MM.1S (cell line): ENCODE results near the gene ZNF653.

Source experiments
- DNase-seq: peaks from one replicate; pipeline ENCODE4 v3.0.0-alpha.2; 2015
- H2AFZ ChIP-seq: fragments of 300-600 bp; sonication (generic); 2 replicates; pipeline ENCODE4 v1.6.0; 2016; ENCODE audit warnings: antibody characterized with exemption, low read length
- H3F3A ChIP-seq: fragments of 300-600 bp; sonication (generic); 2 replicates; pipeline ENCODE4 v1.6.1; 2016; ENCODE audit warnings: mild to moderate bottlenecking, antibody characterized with exemption, low read length, moderate library complexity, mixed read lengths; ENCODE audit not compliant: insufficient read depth
- H3K27ac ChIP-seq: fragments of 300-600 bp; sonication (generic); 2 replicates; pipeline ENCODE4 v1.5.1; 2016; ENCODE audit warnings: mild to moderate bottlenecking, low read length
- H3K27me3 ChIP-seq: fragments of 300-600 bp; sonication (generic); replicated peaks from 2 replicates; pipeline ENCODE4 v1.6.0; 2016; ENCODE audit warnings: low read length; ENCODE audit not compliant: insufficient read depth
- H3K36me3 ChIP-seq: fragments of 300-600 bp; sonication (generic); replicated peaks from 2 replicates; pipeline ENCODE4 v1.6.1; 2016; ENCODE audit warnings: mild to moderate bottlenecking, low read length, mixed read lengths; ENCODE audit not compliant: insufficient read depth
- H3K4me1 ChIP-seq: fragments of 300-600 bp; sonication (generic); 2 replicates; pipeline ENCODE4 v1.6.1; 2016; ENCODE audit warnings: low read length, mixed read lengths
- H3K4me2 ChIP-seq: fragments of 300-600 bp; sonication (generic); 2 replicates; pipeline ENCODE4 v1.6.0; 2016; ENCODE audit warnings: low read depth, low read length
- H3K4me3 ChIP-seq: fragments of 300-600 bp; sonication (generic); 2 replicates; pipeline ENCODE4 v1.5.1; 2016; ENCODE audit warnings: low read length, mixed read lengths
- H3K79me2 ChIP-seq: fragments of 300-600 bp; sonication (generic); 2 replicates; pipeline ENCODE4 v1.6.1; 2016; ENCODE audit warnings: mixed run types, low read length, mixed read lengths
- H3K9ac ChIP-seq: fragments of 300-600 bp; sonication (generic); 2 replicates; pipeline ENCODE4 v1.6.1; 2016; ENCODE audit warnings: low read length, mixed read lengths
- H3K9me2 ChIP-seq: fragments of 300-600 bp; sonication (generic); replicated peaks from 2 replicates; pipeline ENCODE4 v1.6.1; 2016; ENCODE audit warnings: mild to moderate bottlenecking, low read length, mixed read lengths; ENCODE audit not compliant: insufficient read depth
- H3K9me3 ChIP-seq: fragments of 300-600 bp; sonication (generic); replicated peaks from 2 replicates; pipeline ENCODE4 v1.6.1; 2016; ENCODE audit warnings: mild to moderate bottlenecking, low read length, mixed read lengths; ENCODE audit not compliant: insufficient read depth
- H4K20me1 ChIP-seq: fragments of 300-600 bp; sonication (generic); 2 replicates; pipeline ENCODE4 v1.6.1; 2016; ENCODE audit warnings: mild to moderate bottlenecking, low read length, moderate library complexity, mixed read lengths; ENCODE audit not compliant: insufficient read depth
- EZH2 ChIP-seq: fragments of 300-600 bp; sonication (generic); optimal IDR thresholded peaks from 2 replicates; pipeline ENCODE3; 2017; ENCODE audit warnings: low read depth, mild to moderate bottlenecking, antibody characterized with exemption, low read length, mixed read lengths
- EZH2phosphoT487 ChIP-seq: fragments of 300-600 bp; sonication (generic); IDR thresholded peaks from 2 replicates; pipeline ENCODE4 v1.6.1; 2018; ENCODE audit warnings: antibody characterized with exemption, low read length
- TF ChIP-seq, protein P1 (sequence below): fragments of 300-600 bp; sonication (generic); IDR thresholded peaks from 2 replicates; pipeline ENCODE4 v1.5.1; 2016; ENCODE audit warnings: antibody characterized with exemption, low read length, mixed read lengths

The ZNF653 gene

DNA sequence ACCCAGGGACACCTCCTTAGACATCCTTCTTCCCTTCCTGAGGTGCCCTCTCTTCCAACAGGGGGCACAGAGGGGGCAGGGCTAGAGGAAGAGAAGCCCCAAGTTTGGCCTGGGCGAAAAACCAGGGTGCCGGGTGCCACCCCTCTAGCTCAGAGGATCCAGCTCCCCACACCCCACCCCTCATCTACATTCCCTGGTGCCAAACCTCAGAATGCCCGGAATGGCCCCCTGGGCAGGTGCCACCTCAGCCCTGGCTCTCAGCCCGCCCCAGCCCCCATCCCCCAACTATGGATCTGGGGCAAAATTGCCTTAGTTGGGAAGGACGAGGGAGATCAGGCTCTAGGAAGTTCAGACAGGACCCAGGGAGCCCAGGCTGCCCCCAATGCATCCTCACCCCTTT is 35.0 kb upstream of the ZNF653 start:
- Histone ChIP-seq H3K36me3 (no peaks in the 10 kb centered on the region), H4K20me1 (no peaks in the 10 kb centered on the region), H2AFZ (no peak overlapping the region), H3F3A (0 out of 2 replicates have a peak, but pooled peaks cover 2% of the 10 kb centered on the region), H3K9me3 (no peaks in the 10 kb centered on the region), H3K4me1 (peaks cover under 1% of the 10 kb centered on the region; the same call in 1 of the 2 replicates), H3K4me2 (no peak overlapping the region), H3K9me2 (no peaks in the 10 kb centered on the region), H3K79me2 (no peaks in the 10 kb centered on the region), H3K27ac (no peak overlapping the region), H3K4me3 (no peak overlapping the region), H3K9ac (no peak overlapping the region), H3K27me3 (peaks cover 45% of the 10 kb centered on the region)
- DNase-seq = no peak
- TF ChIP-seq EZH2phosphoT487 (no peak), EZH2 (no peak)
- TF ChIP-seq, protein P1, sequence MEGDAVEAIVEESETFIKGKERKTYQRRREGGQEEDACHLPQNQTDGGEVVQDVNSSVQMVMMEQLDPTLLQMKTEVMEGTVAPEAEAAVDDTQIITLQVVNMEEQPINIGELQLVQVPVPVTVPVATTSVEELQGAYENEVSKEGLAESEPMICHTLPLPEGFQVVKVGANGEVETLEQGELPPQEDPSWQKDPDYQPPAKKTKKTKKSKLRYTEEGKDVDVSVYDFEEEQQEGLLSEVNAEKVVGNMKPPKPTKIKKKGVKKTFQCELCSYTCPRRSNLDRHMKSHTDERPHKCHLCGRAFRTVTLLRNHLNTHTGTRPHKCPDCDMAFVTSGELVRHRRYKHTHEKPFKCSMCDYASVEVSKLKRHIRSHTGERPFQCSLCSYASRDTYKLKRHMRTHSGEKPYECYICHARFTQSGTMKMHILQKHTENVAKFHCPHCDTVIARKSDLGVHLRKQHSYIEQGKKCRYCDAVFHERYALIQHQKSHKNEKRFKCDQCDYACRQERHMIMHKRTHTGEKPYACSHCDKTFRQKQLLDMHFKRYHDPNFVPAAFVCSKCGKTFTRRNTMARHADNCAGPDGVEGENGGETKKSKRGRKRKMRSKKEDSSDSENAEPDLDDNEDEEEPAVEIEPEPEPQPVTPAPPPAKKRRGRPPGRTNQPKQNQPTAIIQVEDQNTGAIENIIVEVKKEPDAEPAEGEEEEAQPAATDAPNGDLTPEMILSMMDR = no peak

DNA sequence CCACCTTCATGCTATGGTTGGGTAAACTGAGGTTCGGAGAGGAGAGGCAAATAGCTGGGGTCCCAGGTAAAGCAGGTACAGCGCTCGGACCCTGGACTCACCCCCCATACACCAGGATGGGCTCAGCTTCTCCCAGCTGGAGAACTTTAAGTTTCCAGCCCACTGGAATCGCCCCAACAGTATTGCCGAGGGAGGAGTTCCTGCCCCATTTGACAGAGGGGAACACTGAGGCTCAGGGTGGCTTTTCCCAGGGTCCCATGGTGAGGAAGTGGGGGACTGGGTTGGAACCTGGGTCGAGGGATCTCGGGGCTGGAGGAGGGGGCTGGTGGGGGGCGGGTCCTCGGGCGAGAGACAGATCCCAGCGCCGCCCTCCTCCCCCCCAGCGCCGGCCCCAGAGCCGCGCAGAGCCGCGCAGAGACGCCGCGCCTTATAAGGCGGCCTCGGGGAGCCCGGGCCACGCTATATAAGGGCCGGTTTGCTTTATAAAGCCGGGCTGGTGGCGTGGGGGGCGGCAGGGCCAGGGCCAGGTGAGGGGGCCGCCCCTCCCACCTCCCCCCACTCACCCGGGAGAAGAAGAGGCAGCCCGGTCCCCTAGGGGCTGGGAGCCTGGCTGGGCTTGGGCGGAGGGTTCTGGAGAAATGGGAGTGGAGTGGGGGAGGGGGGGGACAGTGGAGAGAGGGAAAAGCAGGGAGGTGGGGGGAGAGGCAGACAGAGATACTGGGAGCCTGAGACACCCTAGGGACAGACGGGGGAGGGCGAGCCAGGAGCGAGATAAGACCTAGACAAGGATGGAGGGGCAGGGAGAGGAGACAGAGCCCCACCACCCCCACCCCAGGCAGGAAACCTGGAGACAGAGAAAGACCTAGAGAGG is 34.1 kb upstream of the ZNF653 start:
- DNase-seq = no peak

DNA sequence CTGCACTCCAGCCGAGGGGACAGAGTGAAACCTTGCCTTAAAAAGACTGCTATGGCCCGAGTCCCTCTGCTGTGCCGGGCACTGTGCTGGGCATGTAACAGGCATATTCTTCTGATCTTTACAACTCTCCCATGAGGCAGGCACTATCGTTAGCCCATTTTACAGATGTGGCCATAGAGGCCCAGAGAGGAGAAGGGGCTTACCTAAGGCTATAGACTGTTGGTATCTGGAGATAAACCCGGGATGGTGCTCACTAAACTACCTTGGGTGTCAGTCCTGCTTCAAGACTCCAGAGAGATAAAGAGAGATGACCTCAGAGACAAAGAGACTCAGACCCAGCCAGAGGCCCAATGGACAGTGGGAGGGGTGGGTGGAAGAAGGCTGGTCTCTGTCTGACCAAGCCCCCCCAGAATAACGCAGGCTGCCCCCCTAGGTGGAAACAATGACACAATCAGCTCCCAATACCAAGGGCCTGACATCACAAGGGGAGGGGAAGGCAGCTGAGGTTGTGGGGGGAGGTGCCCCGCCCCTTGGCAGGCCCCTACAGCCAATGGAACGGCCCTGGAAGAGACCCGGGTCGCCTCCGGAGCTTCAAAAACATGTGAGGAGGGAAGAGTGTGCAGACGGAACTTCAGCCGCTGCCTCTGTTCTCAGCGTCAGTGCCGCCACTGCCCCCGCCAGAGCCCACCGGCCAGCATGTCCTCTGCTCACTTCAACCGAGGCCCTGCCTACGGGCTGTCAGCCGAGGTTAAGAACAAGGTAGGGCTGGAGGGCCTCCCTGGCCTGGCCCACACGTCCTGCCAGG is 32.8 kb upstream of the ZNF653 start, which contains the start of gene CNN1:
Gene CNN1, plus strand, starts transcription at position 620 of the 805 bp plus-strand sequence. Its CDS starts 77 bp downstream, at position 697.
- Histone ChIP-seq H3K4me3 (no peak within 1 kb of the TSS), H2AFZ (no peak within 1 kb of the TSS), H3K27ac (no peak within 1 kb of the TSS), H3K9ac (no peak within 1 kb of the TSS), H3K9me3 (no peaks in the 10 kb centered on the region), H3K36me3 (no peaks in the 10 kb centered on the region), H3K79me2 (no peaks in the 10 kb centered on the region), H3K4me1 (peaks cover 3% of the 10 kb centered on the region; the same call in 1 of the 2 replicates), H3K27me3 (peaks cover 43% of the 10 kb centered on the region), H3K4me2 (no peak within 1 kb of the TSS), H3K9me2 (no peaks in the 10 kb centered on the region), H3F3A (peaks cover 8% of the 10 kb centered on the region; the same call in 1 of the 2 replicates), H4K20me1 (no peaks in the 10 kb centered on the region)
- DNase-seq = no peak
- TF ChIP-seq, protein P1 = no peak
- TF ChIP-seq EZH2phosphoT487 = no peak
- no peak for TF ChIP-seq EZH2

More for the DNA sequence above, 34.1 kb upstream of the ZNF653 start:
- Histone ChIP-seq H3K9ac (no peak overlapping the region), H3K27ac (no peak overlapping the region), H3K27me3 (peaks cover 45% of the 10 kb centered on the region), H3K79me2 (no peaks in the 10 kb centered on the region), H2AFZ (no peak overlapping the region), H3K9me3 (no peaks in the 10 kb centered on the region), H4K20me1 (no peaks in the 10 kb centered on the region), H3F3A (peaks cover 7% of the 10 kb centered on the region; the same call in 1 of the 2 replicates), H3K36me3 (no peaks in the 10 kb centered on the region), H3K4me1 (peaks cover 3% of the 10 kb centered on the region; the same call in 1 of the 2 replicates), H3K9me2 (no peaks in the 10 kb centered on the region), H3K4me3 (no peak overlapping the region), H3K4me2 (no peak overlapping the region)
- TF ChIP-seq EZH2 (no peak), EZH2phosphoT487 (no peak)
- TF ChIP-seq, protein P1 = no peak
